Activated T-cell treated with anti-CD3 and anti-CD28 coated beads for 24 hours (primary cell): ENCODE measurements around the gene CSTF3.
"Not testable (repeated sequence)": the region's sequence is repeated elsewhere in the genome, so short reads cannot be mapped to it uniquely, and the experiment has no call there.

Experiments used
- DNase-seq: peaks from one replicate; pipeline ENCODE4 v3.0.0-alpha.2; 2020; ENCODE audit warnings: low read depth

CSTF3 gene

DNA sequence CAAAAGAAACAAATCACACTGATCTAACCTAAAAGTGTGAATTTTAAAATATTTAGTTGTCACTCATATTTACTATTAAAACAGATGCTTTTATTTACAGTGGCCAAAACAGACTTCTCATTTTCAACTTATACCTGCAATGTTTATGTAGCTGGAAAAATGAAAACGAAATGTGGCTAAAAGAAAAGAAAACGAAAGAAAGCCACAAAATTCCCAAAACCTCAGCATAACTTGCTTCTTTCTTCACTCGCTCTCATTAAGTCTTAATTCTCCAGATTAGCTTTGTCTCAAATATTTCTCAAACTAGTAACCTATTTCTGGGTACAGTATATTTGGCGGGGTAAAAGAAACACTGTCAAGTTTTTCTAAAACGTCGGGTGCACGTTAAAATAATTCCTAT, 693 bp downstream of the CSTF3 start:
- DNase-seq: no peak

DNA sequence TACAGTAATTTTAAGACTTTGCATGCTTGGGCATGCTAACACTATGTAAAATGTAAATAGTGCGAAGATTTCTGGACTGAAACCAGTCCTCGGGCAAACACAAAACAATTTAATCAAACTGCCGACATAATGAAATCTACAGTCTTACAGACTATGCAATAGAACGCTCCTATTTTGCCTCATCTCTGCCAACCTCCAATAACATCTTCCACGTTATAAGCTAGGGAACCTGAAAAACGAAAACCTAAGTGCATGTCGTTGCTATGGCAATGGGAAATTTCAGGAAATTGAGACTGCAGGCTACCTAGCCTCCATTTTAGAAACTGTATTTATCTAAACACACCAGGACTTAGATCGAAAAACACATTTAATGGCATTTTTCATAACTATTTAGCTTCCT, 1.1 kb downstream of the CSTF3 start:
- no peak for DNase-seq

DNA sequence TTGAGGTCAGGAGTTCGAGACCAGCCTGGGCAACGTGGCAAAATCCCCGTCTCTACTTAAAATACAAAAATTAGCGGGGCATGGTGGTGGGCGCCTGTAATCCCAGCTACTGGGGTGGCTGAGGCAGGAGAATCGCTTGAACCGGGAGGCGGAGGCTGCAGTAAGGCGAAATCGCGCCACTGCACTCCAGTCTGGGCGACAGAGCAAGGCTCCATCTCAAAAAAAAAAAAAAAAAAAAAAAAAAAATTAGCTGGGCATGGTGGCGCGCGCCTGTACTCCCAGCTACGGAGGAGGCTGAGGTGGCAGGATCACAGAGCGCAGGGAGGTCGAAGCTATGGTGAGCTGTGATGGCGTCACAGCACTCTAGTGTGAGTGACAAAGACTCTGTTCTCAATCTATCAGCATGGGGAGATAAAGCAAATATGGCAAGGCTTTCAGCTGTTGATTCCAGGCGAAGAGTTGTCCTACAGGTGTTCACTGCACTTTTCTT, 1.9 kb downstream of the CSTF3 start:
- DNase-seq: not testable (repeated sequence)

DNA sequence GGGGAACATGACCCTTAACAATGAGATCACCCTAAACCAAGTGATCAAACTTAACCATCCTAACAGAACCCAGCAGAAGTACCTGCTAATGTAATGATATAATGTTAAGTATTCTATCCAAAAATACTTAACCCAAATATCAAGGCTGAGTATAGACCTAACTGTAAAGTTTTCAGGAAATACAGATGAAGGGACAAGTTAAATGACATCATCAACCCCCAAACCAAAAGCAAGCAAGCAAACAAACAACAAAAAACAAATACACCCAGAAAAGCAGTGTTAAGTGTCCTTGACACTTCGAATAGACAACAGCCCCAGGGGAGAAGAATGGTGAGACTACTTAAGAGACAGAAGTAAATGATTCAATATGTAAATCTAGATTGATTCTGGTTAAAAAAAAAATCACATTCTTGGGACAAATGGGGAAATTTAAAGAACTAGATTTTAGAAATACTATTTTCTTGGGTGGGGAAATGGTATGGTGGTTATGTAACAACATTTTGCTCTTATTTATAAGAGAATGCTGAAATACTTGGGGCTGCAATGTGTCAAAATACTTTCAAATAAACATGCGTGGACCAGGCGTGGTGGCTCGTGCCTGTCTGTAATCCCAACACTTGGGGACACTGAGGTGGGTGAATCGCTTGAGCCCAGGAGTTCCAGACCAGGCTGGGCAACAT, 2.5 kb downstream of the CSTF3 start:
- DNase-seq: no peak

DNA sequence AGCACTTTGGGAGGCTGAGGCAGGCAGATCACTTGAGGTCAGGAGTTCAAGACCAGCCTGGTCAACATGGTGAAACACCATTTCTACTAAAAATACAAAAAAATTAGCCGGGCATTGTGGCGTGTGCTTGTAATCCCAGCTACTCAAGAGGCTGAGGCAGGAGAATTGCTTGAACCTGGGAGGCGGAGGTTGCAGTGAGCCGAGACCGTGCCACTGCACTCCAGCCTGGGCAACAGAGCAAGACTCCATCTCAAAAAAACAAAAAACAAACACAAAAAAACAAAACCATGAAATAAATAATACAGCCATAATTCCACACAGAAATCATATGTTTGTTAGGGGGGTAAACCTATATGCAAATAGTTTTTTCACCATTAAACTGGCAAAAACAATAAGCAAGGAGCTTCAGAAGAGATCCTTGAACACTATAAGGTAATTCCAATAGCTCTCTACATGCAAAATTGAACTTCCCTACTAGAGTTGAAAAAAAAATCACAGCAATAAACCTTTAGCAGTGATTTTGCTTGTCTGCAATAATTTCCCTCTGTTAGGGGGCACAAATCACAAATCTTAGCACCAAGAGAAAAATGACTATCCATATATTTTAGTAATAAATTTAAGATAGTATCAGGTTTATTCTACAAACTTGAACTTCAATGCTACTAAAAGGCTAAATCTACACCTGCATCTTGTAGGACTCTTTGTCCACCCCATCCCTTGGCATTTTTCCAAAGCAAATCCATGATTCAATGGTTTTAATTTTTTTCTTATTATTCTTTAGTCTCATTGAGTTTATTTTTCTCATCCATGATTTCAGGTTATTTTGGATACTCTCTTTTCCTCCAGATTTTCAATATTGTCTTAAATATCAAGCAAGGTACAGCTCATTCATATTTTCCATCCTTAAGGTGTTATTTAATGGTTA, 3.9 kb downstream of the CSTF3 start:
- DNase-seq: no peak

DNA sequence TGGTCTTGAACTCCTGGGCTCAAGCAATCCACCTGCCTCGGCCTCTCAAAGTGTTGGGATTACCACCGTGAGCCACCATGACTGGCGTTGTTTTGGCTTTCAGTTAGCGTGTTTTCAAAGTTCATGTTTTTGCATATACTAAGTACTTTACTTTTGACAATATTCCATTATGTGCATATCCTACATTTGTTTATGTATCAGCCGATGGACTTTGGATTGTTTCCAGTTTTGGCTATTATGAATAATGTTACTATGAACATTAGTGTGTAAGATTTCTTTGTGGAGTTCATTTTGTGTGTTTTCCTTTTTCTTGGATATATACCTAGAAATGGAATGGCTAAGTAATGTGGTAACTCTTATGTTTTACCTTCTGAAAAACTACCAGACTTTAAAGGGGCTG, 9.9 kb downstream of the CSTF3 start:
- no peak for DNase-seq

DNA sequence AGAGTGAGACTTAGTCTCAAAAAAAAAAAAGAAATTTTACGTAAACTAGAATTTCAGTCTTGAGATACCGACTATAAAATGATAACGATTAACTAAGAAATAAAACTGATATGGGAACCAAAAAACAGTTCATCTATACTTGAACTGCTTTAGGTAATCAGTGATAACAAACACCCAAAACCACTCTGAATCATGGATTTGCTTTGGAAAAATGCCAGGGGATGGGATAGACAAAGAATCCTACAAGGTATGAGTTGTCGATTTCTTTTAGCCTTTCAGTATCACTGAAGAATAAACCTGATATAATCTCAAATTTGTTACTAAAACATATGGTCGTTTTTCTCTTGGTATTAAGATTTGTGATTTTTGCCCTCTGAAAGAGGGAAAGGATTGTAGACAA, 13.7 kb downstream of the CSTF3 start:
- DNase-seq: no peak

DNA sequence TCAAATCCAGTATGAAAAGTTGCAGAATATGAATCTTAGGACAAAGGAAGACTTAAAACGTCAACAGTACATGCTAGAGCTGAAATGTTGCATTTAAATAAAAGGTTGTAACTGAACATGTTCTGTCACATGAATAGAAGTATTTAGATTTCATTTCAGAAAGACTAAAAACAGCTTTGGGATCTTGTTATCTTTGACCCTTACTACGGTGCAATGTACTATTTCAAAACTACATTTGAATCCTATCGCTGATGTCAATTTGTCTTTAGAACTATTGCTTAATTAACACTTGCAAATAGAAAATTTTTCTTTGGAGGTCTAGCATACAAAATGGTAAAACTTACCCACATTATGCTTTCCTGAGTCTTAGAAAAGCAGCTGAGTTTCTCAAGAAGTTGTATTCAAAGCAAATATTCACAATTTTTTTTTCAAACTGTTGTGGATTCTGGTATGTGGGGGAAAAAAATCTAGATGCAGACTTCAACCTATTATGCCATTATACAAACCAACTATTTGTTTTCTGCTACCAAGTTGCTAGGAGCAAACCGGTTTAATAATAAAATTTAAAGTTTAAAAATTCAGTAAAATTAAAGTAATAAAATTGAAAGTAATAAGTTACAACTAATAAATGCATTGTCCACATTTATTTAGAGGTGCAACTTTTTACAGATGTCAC, 25.4 kb downstream of the CSTF3 start:
- DNase-seq: no peak

DNA sequence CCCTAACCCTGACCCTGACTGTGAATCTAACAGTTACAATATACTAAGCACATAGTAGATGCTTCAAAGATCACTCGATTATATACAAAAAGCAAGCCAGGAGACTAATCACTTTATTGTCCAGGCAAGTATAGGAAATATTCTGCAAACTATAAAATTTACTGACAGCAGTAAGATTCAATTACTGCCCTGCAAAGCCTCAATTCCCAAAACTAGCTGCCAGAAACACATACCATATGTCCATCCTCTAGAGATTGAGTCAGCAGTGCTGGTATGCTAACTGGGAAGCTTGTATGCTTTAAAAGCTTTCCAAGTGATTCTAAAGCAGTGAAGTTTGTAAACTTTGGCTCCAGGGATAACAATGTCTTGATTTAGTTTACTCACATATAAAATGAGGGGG, 26.1 kb downstream of the CSTF3 start:
- DNase-seq: no peak

DNA sequence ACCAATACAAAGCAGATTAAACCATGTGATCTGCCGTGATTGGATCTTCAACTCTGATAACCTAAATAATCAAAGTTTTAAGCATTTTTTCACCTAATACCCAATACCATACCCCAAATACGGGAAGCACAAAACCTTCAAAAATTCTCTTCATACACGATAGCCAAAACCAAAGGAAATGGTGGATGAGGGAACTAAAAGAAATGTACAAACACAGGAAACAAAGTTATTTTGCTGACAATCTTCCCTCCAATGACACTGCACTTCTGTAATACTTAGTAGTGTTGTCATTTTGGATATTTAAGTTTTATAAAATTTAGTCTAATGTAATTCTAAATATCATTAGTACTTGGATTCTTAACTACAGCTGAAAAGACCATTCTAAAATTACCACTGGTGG, 27.0 kb downstream of the CSTF3 start:
- no peak for DNase-seq

DNA sequence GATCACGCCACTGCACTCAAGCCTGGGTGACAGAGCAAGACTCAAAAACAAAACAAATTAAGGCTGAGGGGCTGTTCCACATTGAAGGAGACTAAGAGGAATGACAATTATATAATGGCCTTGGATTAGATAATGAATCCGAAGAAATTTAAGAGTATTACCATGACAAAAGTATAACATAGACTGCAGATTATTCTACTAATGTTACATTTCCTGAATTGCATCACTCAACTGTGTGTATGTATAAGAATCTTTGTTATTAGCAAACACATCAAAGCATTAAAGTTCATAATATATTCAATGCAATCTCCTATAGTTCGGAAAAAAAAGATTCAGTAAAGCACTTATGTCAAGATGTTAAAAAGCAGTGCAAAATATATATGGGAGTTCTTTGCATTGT, 27.5 kb downstream of the CSTF3 start:
- no peak for DNase-seq

DNA sequence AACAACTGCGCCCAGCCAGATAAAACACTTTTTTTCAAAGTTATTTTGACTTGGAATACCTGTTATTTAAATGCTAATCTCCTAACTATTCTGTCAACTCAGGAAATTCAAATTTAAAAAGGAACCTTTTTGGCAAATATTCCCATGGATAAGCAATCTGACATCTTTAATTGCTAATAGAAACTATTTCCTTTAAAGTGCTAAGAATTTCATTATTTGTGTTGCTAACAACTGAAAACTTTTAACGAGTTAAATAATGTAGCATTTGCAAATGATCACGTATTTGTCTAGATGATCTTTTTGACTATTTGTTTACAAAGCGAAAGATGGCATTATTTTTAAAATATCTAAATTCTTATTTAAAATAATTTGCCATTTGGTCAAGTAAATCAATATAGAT, 28.8 kb downstream of the CSTF3 start:
- no peak for DNase-seq

DNA sequence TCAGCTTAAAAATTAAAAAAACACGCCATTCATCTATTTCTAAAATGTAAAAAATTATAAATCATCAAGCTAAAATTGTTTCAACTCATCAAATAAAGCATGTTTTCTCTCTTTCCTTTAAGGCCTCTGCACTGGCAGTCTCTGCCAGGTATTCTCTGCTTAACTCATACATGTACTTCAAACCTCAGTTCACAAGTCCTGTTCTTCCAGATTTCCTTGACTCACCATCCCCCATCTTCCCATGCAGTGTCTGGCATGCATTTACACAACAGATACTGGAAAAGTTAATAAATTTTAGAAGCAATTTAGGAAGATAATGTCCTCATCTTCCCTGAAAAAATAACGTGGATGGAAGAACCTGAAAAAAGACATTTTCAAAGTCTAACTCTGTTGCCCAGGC, 32.5 kb downstream of the CSTF3 start:
- DNase-seq: no peak

DNA sequence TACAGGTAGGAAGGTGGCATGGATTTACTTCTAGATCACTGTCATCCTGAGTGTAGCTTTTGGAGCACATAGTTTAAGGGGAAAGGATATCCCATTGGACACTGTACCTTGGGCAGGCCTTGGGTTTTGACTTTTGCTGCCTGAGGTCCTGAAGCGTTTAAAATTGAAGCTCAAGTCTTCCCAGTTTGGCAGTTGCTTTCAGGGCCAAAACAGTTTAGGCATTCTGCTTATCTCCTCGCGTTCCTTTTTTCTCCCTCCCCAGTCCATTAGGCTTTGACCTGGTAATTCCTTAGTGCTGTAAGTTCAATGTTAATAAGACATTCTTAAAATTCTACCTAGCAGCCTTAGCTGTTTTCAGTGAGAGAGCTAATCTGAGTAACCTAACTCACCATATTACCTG, 35.7 kb downstream of the CSTF3 start:
- DNase-seq: no peak

DNA sequence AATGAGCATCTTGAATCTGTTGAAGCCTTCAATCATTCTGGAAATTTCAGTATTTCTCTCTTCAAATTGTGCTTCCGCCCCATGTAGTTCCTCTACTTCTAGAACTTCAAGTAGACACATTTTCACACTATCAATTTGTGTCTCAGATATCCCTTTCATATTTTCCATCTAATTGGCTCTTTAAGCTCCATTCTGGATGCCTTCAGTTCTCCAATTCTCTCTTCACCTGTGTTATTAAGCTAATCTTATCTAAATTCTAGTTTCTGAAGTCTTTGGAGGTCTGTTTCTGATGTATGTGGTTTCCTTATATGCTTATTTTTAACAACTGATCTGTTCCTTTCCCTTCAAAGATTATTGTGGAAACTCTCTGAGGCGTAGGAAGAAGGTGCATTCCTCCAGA, 36.3 kb downstream of the CSTF3 start:
- DNase-seq: no peak

DNA sequence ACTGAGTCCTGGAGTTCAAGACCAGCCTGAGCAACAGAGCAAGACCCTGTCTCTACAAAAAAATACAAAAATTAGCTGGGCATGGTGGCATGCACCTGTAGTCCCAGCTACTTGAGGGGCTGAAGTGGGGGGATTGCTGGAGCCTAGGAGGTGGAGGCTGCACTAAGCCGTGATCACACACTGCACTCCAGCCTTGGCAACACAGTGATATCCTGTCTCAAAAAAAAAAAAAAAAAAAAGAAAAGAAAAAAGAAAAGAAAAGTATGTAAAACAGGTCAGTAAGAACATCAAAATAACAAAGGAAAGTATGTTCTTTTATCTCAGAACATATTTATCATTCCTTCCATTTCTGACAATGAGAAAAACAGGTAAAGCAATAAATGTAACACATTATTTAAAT, 38.6 kb downstream of the CSTF3 start:
- DNase-seq: not testable (repeated sequence)

DNA sequence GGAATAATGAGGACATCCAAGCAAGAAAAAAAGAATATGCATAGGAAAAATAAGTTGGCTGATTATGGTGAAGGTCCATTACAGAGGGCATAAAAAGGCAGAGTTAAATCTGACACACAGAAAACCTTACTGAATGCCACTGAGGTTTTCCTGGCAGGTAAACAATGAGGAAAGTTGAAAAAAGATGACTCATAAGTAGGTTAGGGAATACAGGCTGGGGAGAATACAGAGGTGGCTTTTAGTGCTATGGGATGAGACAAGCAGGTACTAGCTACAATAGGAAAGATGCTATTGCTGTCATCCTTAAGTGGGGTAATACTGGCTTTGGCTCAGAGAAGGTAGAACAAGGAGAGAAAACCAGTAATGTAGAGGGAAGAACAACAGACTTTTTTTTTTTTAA, 44.7 kb downstream of the CSTF3 start:
- DNase-seq: no peak

DNA sequence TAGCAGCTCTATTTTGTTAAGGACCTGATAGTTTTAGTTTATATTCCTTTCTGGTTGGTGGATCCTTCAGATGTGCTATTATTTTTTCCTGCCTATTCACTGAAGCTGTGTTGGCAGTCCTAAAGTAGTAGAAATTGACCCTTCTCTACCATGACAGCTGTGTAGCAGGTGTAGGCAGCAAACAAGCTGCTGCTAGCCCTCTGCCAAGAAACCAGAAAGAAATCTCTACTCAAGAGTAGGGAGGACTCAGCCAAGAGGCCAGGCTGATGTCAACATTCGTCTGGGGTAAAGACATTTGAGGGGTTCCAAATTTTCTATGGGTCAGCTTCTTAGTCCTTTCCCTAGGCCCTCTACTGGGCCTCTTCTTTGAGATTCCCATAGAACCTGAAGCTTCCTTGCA, 51.2 kb downstream of the CSTF3 start:
- DNase-seq: no peak

DNA sequence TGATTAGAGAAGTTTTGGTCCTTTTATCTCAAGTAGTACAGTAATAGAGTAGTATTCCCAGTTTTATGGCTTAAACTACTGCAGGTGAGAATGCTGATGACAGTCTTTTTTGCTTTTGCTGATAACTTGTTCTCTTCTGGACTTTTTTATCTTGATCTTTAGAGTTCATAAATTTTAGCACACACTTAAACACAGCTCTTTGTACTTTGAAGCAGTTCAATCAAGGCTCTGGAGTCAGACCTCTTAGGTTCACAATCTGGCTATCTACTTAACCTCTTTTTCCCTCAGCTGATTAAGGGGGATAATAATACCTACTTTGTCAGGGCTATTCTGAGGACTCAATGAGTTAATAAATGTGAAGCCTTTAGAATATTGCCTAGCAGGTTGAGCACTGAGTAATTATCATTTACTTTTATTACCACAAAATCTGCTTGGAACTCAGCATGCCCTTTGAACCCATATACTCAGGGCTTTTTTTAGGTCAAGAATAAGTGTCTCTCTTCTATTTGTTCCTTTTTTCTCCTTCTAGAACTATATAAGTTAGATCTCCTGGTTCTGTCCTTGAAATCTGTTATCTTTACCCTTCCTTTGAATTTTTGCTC, 51.9 kb downstream of the CSTF3 start:
- no peak for DNase-seq

DNA sequence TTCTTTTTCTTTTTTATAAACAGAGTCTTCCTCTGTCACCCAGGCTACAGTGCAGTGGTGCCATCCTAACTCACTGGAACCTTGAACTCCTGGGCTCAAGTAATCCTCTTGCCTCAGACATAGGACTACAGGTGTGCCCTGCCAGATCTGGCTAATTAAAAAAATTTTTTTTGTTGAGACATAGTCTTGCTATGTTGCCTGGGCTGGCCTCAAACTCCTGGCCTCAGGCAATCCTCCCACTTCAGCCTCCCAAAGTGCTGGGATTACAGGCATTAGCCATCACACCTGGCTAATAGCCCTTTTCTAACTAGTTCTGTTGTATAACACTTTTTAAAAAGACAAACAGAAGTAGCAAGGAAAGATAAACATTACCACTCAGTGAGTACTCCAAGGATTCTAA, 57.4 kb downstream of the CSTF3 start:
- DNase-seq: no peak

DNA sequence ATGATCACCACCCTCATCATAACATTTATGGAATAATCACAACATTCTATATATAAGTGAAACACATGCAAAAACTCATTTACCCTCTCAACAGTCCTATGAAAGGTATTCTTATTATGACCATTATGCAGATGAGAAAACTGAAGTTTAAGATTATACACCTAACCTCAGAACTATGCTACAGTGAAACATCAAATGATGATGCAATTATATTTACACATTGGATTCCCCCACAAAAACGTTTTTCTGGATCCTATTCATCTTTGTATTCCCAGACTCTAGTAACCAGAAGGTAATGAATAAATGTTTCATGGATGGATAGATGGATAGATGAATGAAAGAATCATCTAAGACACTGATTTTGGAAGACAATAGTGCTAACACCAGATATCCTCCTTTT, 67.1 kb downstream of the CSTF3 start:
- no peak for DNase-seq

DNA sequence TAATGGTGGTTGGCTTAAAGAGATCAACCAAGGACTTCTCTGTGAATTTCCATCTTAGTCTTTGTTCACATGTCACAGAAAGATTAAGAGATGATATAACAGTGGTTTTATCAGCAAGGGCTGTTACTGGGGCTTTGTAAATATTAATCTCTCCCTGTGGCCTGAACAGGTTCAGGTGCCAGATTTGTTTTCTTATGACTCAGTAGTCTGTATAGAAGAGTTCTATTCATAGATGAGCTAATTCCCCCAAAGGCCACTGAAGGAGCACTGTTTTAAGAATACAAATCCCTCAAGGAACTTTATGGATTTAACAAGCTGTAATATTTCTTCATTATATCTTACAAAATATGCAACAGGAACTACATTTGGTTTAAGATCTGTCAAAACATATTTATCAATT, 71.5 kb downstream of the CSTF3 start:
- no peak for DNase-seq

DNA sequence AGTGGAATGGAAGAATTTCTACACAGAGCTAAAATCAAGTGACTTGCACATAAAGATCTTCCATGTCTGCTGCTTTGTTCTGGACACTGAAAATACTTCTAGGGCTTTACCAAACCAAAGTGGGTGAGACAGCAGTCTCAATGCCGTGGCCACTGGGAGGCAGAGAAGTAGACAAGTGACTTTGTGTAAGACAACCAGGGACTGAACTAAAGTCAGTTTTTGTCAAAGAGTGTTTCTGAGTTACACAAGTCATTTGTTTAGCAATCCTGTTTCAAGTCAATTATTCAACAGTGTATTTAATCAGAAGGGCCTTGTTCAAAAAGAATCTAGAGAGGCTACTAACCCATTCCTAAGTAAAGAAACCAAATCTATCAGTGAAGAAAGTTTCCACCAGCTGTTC, 75.3 kb downstream of the CSTF3 start:
- no peak for DNase-seq
